Prostate gland (tissue), 2 donors: ENCODE data around the gene FOXJ3. TPM values are rescaled to one million over a fixed set of nuclear protein-coding genes. Genes with fewer than 3 reads are reported as not detected.

Experiments
- DNase-seq: peaks from one replicate; pipeline ENCODE4 v3.0.0-alpha.2; 2019; ENCODE audit warnings: low spot score
- H3K27ac ChIP-seq, 2 donors: fragments of 200-600 bp; sonication (generic); 2 replicates each; pipeline ENCODE4 v1.5.1; 2017 to 2019
- H3K27me3 ChIP-seq: fragments of 200-600 bp; sonication (generic); replicated peaks from 2 replicates; pipeline ENCODE4 v1.5.1; 2019; ENCODE audit not compliant: insufficient read depth
- H3K36me3 ChIP-seq, 2 donors: fragments of 200-600 bp; sonication (generic); 1 replicate in 1 of 2; 2 replicates in 1 of 2; pipeline versions ENCODE4 v1.5.1 to v1.8.1; 2017 to 2019
- H3K4me1 ChIP-seq: fragments of 200-600 bp; sonication (generic); replicated peaks from 2 replicates; pipeline ENCODE4 v1.5.1; 2019
- H3K4me3 ChIP-seq, 2 donors: fragments of 200-600 bp; sonication (generic); 2 replicates each; pipeline ENCODE4 v1.5.1; 2017 to 2019
- H3K9me3 ChIP-seq: fragments of 200-600 bp; sonication (generic); 2 replicates; pipeline ENCODE4 v1.5.1; 2017
- CTCF ChIP-seq, 4 experiments: fragments of 200-600 bp in 2 of 4; fragments of 450-650 bp in 2 of 4; sonication (generic) in 2 of 4; IDR thresholded peaks; 1 replicate in 3 of 4; 2 replicates in 1 of 4; pipeline ENCODE4 v1.5.1; 2016 to 2019; ENCODE audit warnings: antibody characterized with exemption in 4 of 4, mild to moderate bottlenecking in 2 of 4, moderate library complexity in 2 of 4
- POLR2A ChIP-seq: fragments of 450-650 bp; IDR thresholded peaks from one replicate; pipeline ENCODE4 v1.6.1; 2016; ENCODE audit warnings: antibody characterized with exemption, mild to moderate bottlenecking
- POLR2AphosphoS5 ChIP-seq: sonication (generic); formaldehyde crosslinking; IDR thresholded peaks from one replicate; pipeline ENCODE4 v1.6.1; 2017; ENCODE audit warnings: antibody characterized with exemption
- WGBS: methylation state at CpG from one replicate; pipeline ENCODE4 v1.1.5; 2018; 5-methylcytosine and 5-hydroxymethylcytosine counted together
- intact Hi-C: fragments of 100-400 bp; cut with DNase I; formaldehyde crosslinking; loops from one replicate; pipeline ENCODE4 v1.14.2; 2022
- total RNA-seq, 2 donors: library from RNA; depleted of rRNA; stranded (reverse); fragments of >200 nt; gene quantifications; one replicate each; pipeline ENCODE4 v1.1.0, GENCODE V29; 2016

Gene FOXJ3
- total RNA-seq, 2 donors from 2014 or later, result 54.1 to 58.5 TPM

- no peaks in the 10 kb centered on the region for H3K9me3 ChIP-seq
- no peak for DNase-seq
- WGBS, result 87% methylated on average over 5 of the region's 5 CpGs
- H3K36me3 ChIP-seq, result no peaks in the 10 kb centered on the region
- intact Hi-C loops, result no loop called here
- H3K27ac ChIP-seq, result no peak overlapping the region
- no peaks in the 10 kb centered on the region for H3K4me1 ChIP-seq
- no peaks in the 10 kb centered on the region for H3K27me3 ChIP-seq
- TF ChIP-seq POLR2AphosphoS5 (no peak), POLR2A (no peak), CTCF (IDR thresholded peaks at IDR 0.05) (no peak)
- no peak overlapping the region for H3K4me3 ChIP-seq
Measured at GRCh38 chr1:42150651-42151050, 184.4 kb downstream of the FOXJ3 start.

GRCh38 chr1:42148166-42148565 lies 186.9 kb downstream of the FOXJ3 start:
- intact Hi-C loops, result no loop called here
- H3K36me3 ChIP-seq, result no peaks in the 10 kb centered on the region
- 100% methylated on average over 1 of the region's 1 CpG for WGBS

GRCh38 chr1:42146626-42147320 lies 188.3 kb downstream of the FOXJ3 start:
- intact Hi-C loops, result no loop called here
- Histone ChIP-seq H3K27me3 (no peaks in the 10 kb centered on the region), H3K36me3 (no peaks in the 10 kb centered on the region), H3K27ac (no peak overlapping the region), H3K4me1 (no peaks in the 10 kb centered on the region), H3K9me3 (no peaks in the 10 kb centered on the region), H3K4me3 (no peak overlapping the region)
- WGBS, result 21% methylated on average over 19 of the region's 19 CpGs
- TF ChIP-seq POLR2A (no peak), CTCF (IDR thresholded peaks at IDR 0.05) (peak; percentile 59 to 95 (median 90)), POLR2AphosphoS5 (peak; percentile 87)
- DNase-seq, result peak; percentile 88

More at GRCh38 chr1:42148166-42148565, 186.9 kb downstream of the FOXJ3 start:
- Histone ChIP-seq H3K4me3 (no peak overlapping the region), H3K27ac (no peak overlapping the region), H3K27me3 (no peaks in the 10 kb centered on the region), H3K9me3 (no peaks in the 10 kb centered on the region), H3K4me1 (no peaks in the 10 kb centered on the region)
- no peak for TF ChIP-seq CTCF (IDR thresholded peaks at IDR 0.05)
- no peak for TF ChIP-seq POLR2A
- no peak for TF ChIP-seq POLR2AphosphoS5
- DNase-seq, result no peak

GRCh38 chr1:42145764-42146625 lies 189.0 kb downstream of the FOXJ3 start:
- H3K4me1 ChIP-seq, result no peaks in the 10 kb centered on the region
- H3K27me3 ChIP-seq, result no peaks in the 10 kb centered on the region
- H3K36me3 ChIP-seq, result no peaks in the 10 kb centered on the region
- TF ChIP-seq POLR2A, result no peak
- no peak for TF ChIP-seq POLR2AphosphoS5
- no peak for TF ChIP-seq CTCF (IDR thresholded peaks at IDR 0.05)
- DNase-seq, result no peak
- H3K9me3 ChIP-seq, result no peaks in the 10 kb centered on the region
- H3K4me3 ChIP-seq, result no peak overlapping the region
- no peak overlapping the region for H3K27ac ChIP-seq
- WGBS, result 65% methylated on average over 39 of the region's 41 CpGs
- intact Hi-C loops, result no loop called here
